CD4-positive, alpha-beta T cell treated with Interferon gamma for 1 hour (primary cell): ENCODE measurements around the gene SLC36A1.

Source experiments
- DNase-seq: peaks from one replicate; pipeline ENCODE4 v3.0.0-alpha.2; 2020

Gene SLC36A1

GRCh38 chr5:151454166-151454565 lies 6.8 kb downstream of the SLC36A1 start:
- DNase-seq: no peak

- DNase-seq: no peak
Measured at GRCh38 chr5:151454889-151455288, 7.5 kb downstream of the SLC36A1 start.

GRCh38 chr5:151456321-151456940 lies 9.0 kb downstream of the SLC36A1 start:
- DNase-seq: no peak

- DNase-seq: no peak
Measured at GRCh38 chr5:151458314-151458713, 10.9 kb downstream of the SLC36A1 start.

- DNase-seq: no peak
Measured at GRCh38 chr5:151459680-151460324, 12.4 kb downstream of the SLC36A1 start.

GRCh38 chr5:151461312-151461711 lies 13.9 kb downstream of the SLC36A1 start:
- DNase-seq: no peak

- DNase-seq: no peak
Measured at GRCh38 chr5:151463137-151464029, 16.0 kb downstream of the SLC36A1 start.

- no peak for DNase-seq
Measured at GRCh38 chr5:151464101-151464500, 16.7 kb downstream of the SLC36A1 start.

GRCh38 chr5:151465476-151465875 lies 18.1 kb downstream of the SLC36A1 start:
- no peak for DNase-seq

GRCh38 chr5:151467576-151467975 lies 20.2 kb downstream of the SLC36A1 start:
- no peak for DNase-seq

GRCh38 chr5:151469386-151469785 lies 22.0 kb downstream of the SLC36A1 start:
- no peak for DNase-seq

- DNase-seq: no peak
Measured at GRCh38 chr5:151469992-151470391, 22.6 kb downstream of the SLC36A1 start.

GRCh38 chr5:151470439-151470838 lies 23.0 kb downstream of the SLC36A1 start:
- DNase-seq: no peak

- DNase-seq: no peak
Measured at GRCh38 chr5:151471276-151471675, 23.9 kb downstream of the SLC36A1 start.

- no peak for DNase-seq
Measured at GRCh38 chr5:151474799-151475198, 27.4 kb downstream of the SLC36A1 start.

- DNase-seq: no peak
Measured at GRCh38 chr5:151475388-151475787, 28.0 kb downstream of the SLC36A1 start.

GRCh38 chr5:151476016-151476415 lies 28.6 kb downstream of the SLC36A1 start:
- no peak for DNase-seq

- DNase-seq: no peak
Measured at GRCh38 chr5:151477101-151477500, 29.7 kb downstream of the SLC36A1 start.

- DNase-seq: no peak
Measured at GRCh38 chr5:151480384-151481293, 33.2 kb downstream of the SLC36A1 start.

GRCh38 chr5:151483176-151483575 lies 35.8 kb downstream of the SLC36A1 start:
- no peak for DNase-seq

GRCh38 chr5:151483647-151484046 lies 36.2 kb downstream of the SLC36A1 start:
- DNase-seq: no peak

- DNase-seq: no peak
Measured at GRCh38 chr5:151487544-151487943, 40.1 kb downstream of the SLC36A1 start.

GRCh38 chr5:151490627-151491026 lies 43.2 kb downstream of the SLC36A1 start:
- DNase-seq: no peak
